Prostate gland (tissue), 2 donors: ENCODE measurements around the gene DNAJC2. TPM values are rescaled to one million over a fixed set of nuclear protein-coding genes. Genes with fewer than 3 reads are reported as not detected.

Experiments used
- DNase-seq: peaks from one replicate; pipeline ENCODE4 v3.0.0-alpha.2; 2019; ENCODE audit warnings: low spot score
- H3K27ac ChIP-seq, 2 donors: fragments of 200-600 bp; sonication (generic); 2 replicates each; pipeline ENCODE4 v1.5.1; 2017 to 2019
- H3K27me3 ChIP-seq: fragments of 200-600 bp; sonication (generic); replicated peaks from 2 replicates; pipeline ENCODE4 v1.5.1; 2019; ENCODE audit not compliant: insufficient read depth
- H3K36me3 ChIP-seq, 2 donors: fragments of 200-600 bp; sonication (generic); 1 replicate in 1 of 2; 2 replicates in 1 of 2; pipeline versions ENCODE4 v1.5.1 to v1.8.1; 2017 to 2019
- H3K4me1 ChIP-seq: fragments of 200-600 bp; sonication (generic); replicated peaks from 2 replicates; pipeline ENCODE4 v1.5.1; 2019
- H3K4me3 ChIP-seq, 2 donors: fragments of 200-600 bp; sonication (generic); 2 replicates each; pipeline ENCODE4 v1.5.1; 2017 to 2019
- H3K9me3 ChIP-seq: fragments of 200-600 bp; sonication (generic); 2 replicates; pipeline ENCODE4 v1.5.1; 2017
- CTCF ChIP-seq, 4 experiments: fragments of 200-600 bp in 2 of 4; fragments of 450-650 bp in 2 of 4; sonication (generic) in 2 of 4; IDR thresholded peaks; 1 replicate in 3 of 4; 2 replicates in 1 of 4; pipeline ENCODE4 v1.5.1; 2016 to 2019; ENCODE audit warnings: antibody characterized with exemption in 4 of 4, mild to moderate bottlenecking in 2 of 4, moderate library complexity in 2 of 4
- POLR2A ChIP-seq: fragments of 450-650 bp; IDR thresholded peaks from one replicate; pipeline ENCODE4 v1.6.1; 2016; ENCODE audit warnings: antibody characterized with exemption, mild to moderate bottlenecking
- POLR2AphosphoS5 ChIP-seq: sonication (generic); formaldehyde crosslinking; IDR thresholded peaks from one replicate; pipeline ENCODE4 v1.6.1; 2017; ENCODE audit warnings: antibody characterized with exemption
- WGBS: methylation state at CpG from one replicate; pipeline ENCODE4 v1.1.5; 2018; 5-methylcytosine and 5-hydroxymethylcytosine counted together
- intact Hi-C: fragments of 100-400 bp; cut with DNase I; formaldehyde crosslinking; loops from one replicate; pipeline ENCODE4 v1.14.2; 2022
- total RNA-seq, 2 donors: library from RNA; depleted of rRNA; stranded (reverse); fragments of >200 nt; gene quantifications; one replicate each; pipeline ENCODE4 v1.1.0, GENCODE V29; 2016

Gene DNAJC2
- total RNA-seq, 2 donors from 2014 or later = 12.3 to 17.5 TPM

DNA sequence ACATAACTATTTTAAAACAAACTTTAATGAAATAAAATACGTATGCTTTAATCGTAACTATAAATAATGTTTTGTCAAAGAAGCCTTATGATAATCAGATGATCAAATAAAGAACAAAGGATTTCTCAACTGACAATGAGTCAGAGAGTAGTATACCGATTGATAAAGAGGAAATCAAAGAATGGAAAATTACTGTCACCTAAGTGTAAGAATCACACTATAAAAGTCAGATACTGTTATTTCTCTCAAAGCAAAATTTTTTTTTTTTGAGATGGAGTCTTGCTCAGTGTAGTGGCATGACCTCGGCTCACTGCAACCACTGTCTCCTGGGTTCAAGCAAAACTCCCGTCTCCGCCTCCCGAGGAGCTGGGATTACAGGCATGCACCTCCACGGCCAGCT is 18.8 kb downstream of the DNAJC2 start:
- Histone ChIP-seq H3K4me1 (no peaks in the 10 kb centered on the region), H3K27ac (no peak overlapping the region), H3K4me3 (no peak overlapping the region), H3K9me3 (no peaks in the 10 kb centered on the region), H3K27me3 (no peaks in the 10 kb centered on the region), H3K36me3 (no peaks in the 10 kb centered on the region)
- 88% methylated on average over 8 of the region's 8 CpGs for WGBS
- TF ChIP-seq CTCF (IDR thresholded peaks at IDR 0.05) (no peak), POLR2A (no peak), POLR2AphosphoS5 (no peak)
- intact Hi-C loops = no loop called here
- DNase-seq = no peak

DNA sequence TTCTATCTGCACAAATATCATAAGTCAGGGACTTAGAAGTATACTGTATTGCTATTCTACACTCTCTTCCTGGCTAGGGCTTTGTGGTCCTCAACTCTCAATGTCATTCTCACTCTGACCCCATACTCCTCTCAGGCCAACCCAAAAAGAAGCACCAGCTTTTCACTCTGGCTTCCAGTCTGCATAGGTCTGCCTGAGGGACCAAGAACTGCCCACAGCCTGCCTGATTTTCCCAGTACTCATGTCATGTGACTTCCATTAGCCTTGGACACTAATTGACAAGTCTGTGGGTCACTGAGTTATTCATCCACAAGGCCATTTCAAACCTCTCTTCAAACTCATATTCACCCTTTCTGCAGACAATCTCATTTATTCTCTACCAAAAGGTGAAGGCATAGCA is 27.6 kb downstream of the DNAJC2 start:
- Histone ChIP-seq H3K9me3 (no peaks in the 10 kb centered on the region), H3K4me1 (no peaks in the 10 kb centered on the region), H3K4me3 (no peak overlapping the region), H3K27ac (no peak overlapping the region), H3K36me3 (peaks cover 0 to 5% of the 10 kb centered on the region in 2 donors), H3K27me3 (no peaks in the 10 kb centered on the region)
- intact Hi-C loops = no loop called here
- no peak for DNase-seq
- no peak for TF ChIP-seq CTCF (IDR thresholded peaks at IDR 0.05)
- no peak for TF ChIP-seq POLR2AphosphoS5
- no peak for TF ChIP-seq POLR2A

DNA sequence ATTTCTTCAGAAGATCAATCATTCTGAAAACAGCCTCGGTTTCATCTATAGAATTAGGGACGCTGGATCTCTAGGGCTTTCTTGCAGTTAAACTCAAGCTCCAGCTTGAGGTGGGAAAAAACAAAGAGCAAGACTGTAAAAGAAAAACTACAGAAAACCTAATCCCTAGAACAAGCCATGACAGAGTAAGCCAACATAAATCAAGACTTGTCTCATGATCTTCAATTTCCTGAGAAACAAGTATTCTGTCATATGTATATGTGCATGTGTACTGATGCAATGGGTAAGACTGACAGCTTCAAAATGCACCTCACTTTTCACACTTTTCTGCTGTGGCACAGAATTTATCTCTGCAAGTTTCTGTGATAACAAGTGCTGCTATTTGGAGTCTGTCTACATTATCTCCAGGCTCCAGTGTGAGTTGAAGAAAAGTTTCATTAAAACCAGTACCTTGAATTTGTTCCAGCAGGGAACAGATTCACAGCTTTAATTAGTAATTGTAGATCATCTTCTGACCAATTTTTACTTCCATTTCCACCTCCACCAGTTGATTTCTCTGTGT is 28.1 kb downstream of the DNAJC2 start:
- no peak for DNase-seq
- no peak for TF ChIP-seq POLR2A
- no peak for TF ChIP-seq POLR2AphosphoS5
- TF ChIP-seq CTCF (IDR thresholded peaks at IDR 0.05) = no peak
- H3K4me1 ChIP-seq = no peaks in the 10 kb centered on the region
- H3K4me3 ChIP-seq = no peak overlapping the region
- no peak overlapping the region for H3K27ac ChIP-seq
- H3K27me3 ChIP-seq = no peaks in the 10 kb centered on the region
- intact Hi-C loops = no loop called here
- peaks cover 0 to 5% of the 10 kb centered on the region in 2 donors for H3K36me3 ChIP-seq
- WGBS = 89% methylated on average over 2 of the region's 2 CpGs
- H3K9me3 ChIP-seq = no peaks in the 10 kb centered on the region

DNA sequence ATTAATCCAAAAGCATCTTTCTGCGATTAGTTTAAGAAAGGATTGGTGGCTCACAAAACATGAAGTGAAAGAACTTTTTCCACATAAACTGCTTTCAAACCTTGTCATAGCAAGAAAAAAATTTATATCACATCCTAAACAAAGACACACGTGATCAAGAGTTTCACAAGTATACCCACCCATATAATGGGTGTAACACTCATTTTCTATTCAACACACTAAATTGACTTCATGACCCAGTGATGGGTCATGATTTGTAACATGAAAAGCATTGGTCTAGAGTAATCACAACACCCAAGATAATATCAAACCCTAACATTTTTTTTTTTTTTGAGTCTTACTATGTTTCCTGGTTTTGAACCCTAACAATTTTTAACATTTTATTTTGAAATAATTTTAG is 29.7 kb downstream of the DNAJC2 start:
- TF ChIP-seq POLR2AphosphoS5 (no peak), CTCF (IDR thresholded peaks at IDR 0.05) (no peak)
- DNase-seq = no peak
- Histone ChIP-seq H3K27ac (no peak overlapping the region), H3K4me1 (no peaks in the 10 kb centered on the region), H3K27me3 (no peaks in the 10 kb centered on the region), H3K4me3 (no peak overlapping the region), H3K36me3 (peaks cover 0 to 8% of the 10 kb centered on the region in 2 donors), H3K9me3 (no peaks in the 10 kb centered on the region)
- intact Hi-C loops = no loop called here
- 82% methylated on average over 2 of the region's 2 CpGs for WGBS

GRCh38 chr7:103307503-103308231 is 36.9 kb downstream of the DNAJC2 start:
- no peak for DNase-seq
- Histone ChIP-seq H3K9me3 (no peaks in the 10 kb centered on the region), H3K4me1 (no peaks in the 10 kb centered on the region), H3K27ac (peak overlapping the region in 1 of 2 donors; percentile 22), H3K36me3 (peaks cover 0 to 8% of the 10 kb centered on the region in 2 donors), H3K27me3 (no peaks in the 10 kb centered on the region), H3K4me3 (no peak overlapping the region)
- 43% methylated on average over 3 of the region's 3 CpGs for WGBS
- intact Hi-C loops = no loop called here
- TF ChIP-seq CTCF (IDR thresholded peaks at IDR 0.05) = no peak
- no peak for TF ChIP-seq POLR2AphosphoS5
- no peak for TF ChIP-seq POLR2A
